ENCODE results near the gene GALNTL6. TPM values are rescaled to one million over a fixed set of nuclear protein-coding genes. Genes with fewer than 3 reads are reported as not detected.
"Not testable (repeated sequence)": the region's sequence is repeated elsewhere in the genome, so short reads cannot be mapped to it uniquely, and the experiment has no call there.

The GALNTL6 gene
- polyA plus RNA-seq, 4 donors, result 0.86 to 2.8 (median 1.1) TPM

- no peak for DNase-seq (ENCODE audit: low read depth in 4 of 4, low spot score in 3 of 4)
Measured at GRCh38 chr4:172957216-172957615, 1144.0 kb downstream of the GALNTL6 start.

GRCh38 chr4:172962564-172963353 is 1149.6 kb downstream of the GALNTL6 start:
- peak in 2 of 4 donors; percentile 16 to 17 for DNase-seq (ENCODE audit: low read depth in 4 of 4, low spot score in 3 of 4)

- DNase-seq (ENCODE audit: low read depth in 4 of 4, low spot score in 3 of 4), result no peak
Measured at GRCh38 chr4:172963498-172964294, 1150.5 kb downstream of the GALNTL6 start.

- not testable (repeated sequence) for DNase-seq (ENCODE audit: low read depth in 4 of 4, low spot score in 3 of 4)
Measured at GRCh38 chr4:172970189-172970588, 1157.0 kb downstream of the GALNTL6 start.

- DNase-seq (ENCODE audit: low read depth in 4 of 4, low spot score in 3 of 4), result no peak
Measured at GRCh38 chr4:172974586-172974985, 1161.4 kb downstream of the GALNTL6 start.

- no peak for DNase-seq (ENCODE audit: low read depth in 4 of 4, low spot score in 3 of 4)
Measured at GRCh38 chr4:172975651-172976229, 1162.5 kb downstream of the GALNTL6 start.

- not testable (repeated sequence) for DNase-seq (ENCODE audit: low read depth in 4 of 4, low spot score in 3 of 4)
Measured at GRCh38 chr4:172977491-172978041, 1164.4 kb downstream of the GALNTL6 start.

GRCh38 chr4:172978848-172979247 is 1165.6 kb downstream of the GALNTL6 start:
- no peak for DNase-seq (ENCODE audit: low read depth in 4 of 4, low spot score in 3 of 4)

GRCh38 chr4:172979332-172979731 is 1166.1 kb downstream of the GALNTL6 start:
- no peak for DNase-seq (ENCODE audit: low read depth in 4 of 4, low spot score in 3 of 4)

GRCh38 chr4:172980219-172980618 is 1167.0 kb downstream of the GALNTL6 start:
- DNase-seq (ENCODE audit: low read depth in 4 of 4, low spot score in 3 of 4), result no peak

- no peak for DNase-seq (ENCODE audit: low read depth in 4 of 4, low spot score in 3 of 4)
Measured at GRCh38 chr4:172982151-172982590, 1169.0 kb downstream of the GALNTL6 start.

GRCh38 chr4:172983014-172983413 is 1169.8 kb downstream of the GALNTL6 start:
- no peak for DNase-seq (ENCODE audit: low read depth in 4 of 4, low spot score in 3 of 4)

GRCh38 chr4:172983631-172984030 is 1170.4 kb downstream of the GALNTL6 start:
- no peak for DNase-seq (ENCODE audit: low read depth in 4 of 4, low spot score in 3 of 4)

- no peak for DNase-seq (ENCODE audit: low read depth in 4 of 4, low spot score in 3 of 4)
Measured at GRCh38 chr4:172985552-172985951, 1172.3 kb downstream of the GALNTL6 start.

- no peak for DNase-seq (ENCODE audit: low read depth in 4 of 4, low spot score in 3 of 4)
Measured at GRCh38 chr4:172986114-172986513, 1172.9 kb downstream of the GALNTL6 start.

GRCh38 chr4:172989984-172990820 is 1177.0 kb downstream of the GALNTL6 start:
- DNase-seq (ENCODE audit: low read depth in 4 of 4, low spot score in 3 of 4), result no peak

GRCh38 chr4:172992648-172993378 is 1179.6 kb downstream of the GALNTL6 start:
- DNase-seq (ENCODE audit: low read depth in 4 of 4, low spot score in 3 of 4), result no peak

GRCh38 chr4:172995161-172995560 is 1182.0 kb downstream of the GALNTL6 start:
- DNase-seq (ENCODE audit: low read depth in 4 of 4, low spot score in 3 of 4), result no peak

- no peak for DNase-seq (ENCODE audit: low read depth in 4 of 4, low spot score in 3 of 4)
Measured at GRCh38 chr4:172995704-172996103, 1182.5 kb downstream of the GALNTL6 start.

Data from right renal pelvis (tissue), 4 donors.